CD14-positive monocyte (primary cell): ENCODE data around the gene G2E3. TPM values are rescaled to one million over a fixed set of nuclear protein-coding genes. Genes with fewer than 3 reads are reported as not detected.
A peak's percentile ranks its signal among the peaks of the same experiment; 100 is the strongest.

Experiments used
- DNase-seq, 3 donors: peaks; one replicate each; pipeline ENCODE4 v3.0.0-alpha.2; 2011 to 2022
- H2AFZ ChIP-seq: 2 replicates; pipeline ENCODE4 v1.6.0; 2012; ENCODE audit warnings: mild to moderate bottlenecking, low read depth, low read length, inconsistent platforms; ENCODE audit not compliant: insufficient read depth, poor library complexity, severe bottlenecking
- H3K27ac ChIP-seq, 2 donors: 1 replicate in 1 of 2; 2 replicates in 1 of 2; pipeline ENCODE4 v1.5.1; 2012 to 2013; ENCODE audit warnings: low read length in 2 of 2, control low read depth in 1 of 2, inconsistent platforms in 1 of 2, low read depth in 1 of 2, mild to moderate bottlenecking in 1 of 2
- H3K27me3 ChIP-seq, 2 donors: one replicate each; pipeline versions ENCODE4 v1.6.0 to v1.6.1; 2011 to 2013; ENCODE audit warnings: low read length in 2 of 2; ENCODE audit not compliant: control insufficient read depth in 2 of 2, insufficient read depth in 2 of 2
- H3K36me3 ChIP-seq, 2 donors: replicated peaks in 1 of 2; 1 replicate in 1 of 2; 2 replicates in 1 of 2; pipeline versions ENCODE4 v1.5.1 to v1.6.1; 2012 to 2013; ENCODE audit warnings: low read length in 2 of 2, control low read depth in 1 of 2, inconsistent platforms in 1 of 2, mild to moderate bottlenecking in 1 of 2; ENCODE audit not compliant: insufficient read depth in 2 of 2, control insufficient read depth in 1 of 2
- H3K4me1 ChIP-seq, 2 donors: 1 replicate in 1 of 2; 2 replicates in 1 of 2; pipeline versions ENCODE4 v1.5.1 to v1.6.1; 2012 to 2013; ENCODE audit warnings: low read length in 2 of 2, control low read depth in 1 of 2, inconsistent platforms in 1 of 2, mild to moderate bottlenecking in 1 of 2, moderate library complexity in 1 of 2; ENCODE audit not compliant: insufficient read depth in 2 of 2, control insufficient read depth in 1 of 2
- H3K4me2 ChIP-seq: replicated peaks from 2 replicates; pipeline ENCODE3; 2012; ENCODE audit warnings: low read length, moderate library complexity, mild to moderate bottlenecking; ENCODE audit not compliant: poor library complexity, severe bottlenecking; ENCODE audit errors: extremely low read depth
- H3K4me3 ChIP-seq, 3 experiments: fragments of 200-600 bp in 1 of 3; sonication (generic) in 1 of 3; replicated peaks in 1 of 3; 1 replicate in 2 of 3; 2 replicates in 1 of 3; pipeline ENCODE4 v1.5.1; 2011 to 2013; ENCODE audit warnings: low read length in 3 of 3, mild to moderate bottlenecking in 3 of 3, control low read depth in 2 of 3, low read depth in 2 of 3, inconsistent platforms in 1 of 3, moderate library complexity in 1 of 3
- H3K79me2 ChIP-seq: 2 replicates; pipeline ENCODE4 v1.6.0; 2012; ENCODE audit warnings: mild to moderate bottlenecking, control low read depth, inconsistent platforms, low read length, moderate library complexity; ENCODE audit not compliant: insufficient read depth
- H3K9ac ChIP-seq: 2 replicates; pipeline ENCODE4 v1.6.0; 2017; ENCODE audit warnings: low read length, mild to moderate bottlenecking; ENCODE audit not compliant: insufficient read depth, poor library complexity, severe bottlenecking
- H3K9me3 ChIP-seq, 2 donors: replicated peaks in 1 of 2; 1 replicate in 1 of 2; 2 replicates in 1 of 2; pipeline versions ENCODE4 v1.5.1 to v1.6.1; 2012 to 2013; ENCODE audit warnings: low read length in 2 of 2, control low read depth in 1 of 2; ENCODE audit not compliant: control insufficient read depth in 1 of 2, insufficient read depth in 1 of 2
- H4K20me1 ChIP-seq: 2 replicates; pipeline ENCODE4 v1.6.0; 2012; ENCODE audit warnings: mild to moderate bottlenecking, low read length, control low read depth, moderate library complexity; ENCODE audit not compliant: insufficient read depth
- H3K27ac Mint-ChIP-seq, 7 donors: one replicate each; pipeline ENCODE4 v1.8.0; 2020; ENCODE audit warnings: mild to moderate bottlenecking in 7 of 7, mixed read lengths in 7 of 7, moderate library complexity in 6 of 7, inconsistent platforms in 2 of 7
- H3K27me3 Mint-ChIP-seq, 3 donors: one replicate each; pipeline ENCODE4 v1.8.0; 2021 to 2022; ENCODE audit warnings: low read depth in 3 of 3, mild to moderate bottlenecking in 3 of 3, mixed read lengths in 3 of 3, moderate library complexity in 3 of 3, inconsistent platforms in 1 of 3
- H3K36me3 Mint-ChIP-seq, 2 donors: one replicate each; pipeline ENCODE4 v1.8.0; 2020; ENCODE audit warnings: mixed read lengths in 2 of 2, inconsistent platforms in 1 of 2, mild to moderate bottlenecking in 1 of 2
- H3K4me1 Mint-ChIP-seq: one replicate; pipeline ENCODE4 v1.8.0; 2020; ENCODE audit warnings: mild to moderate bottlenecking, mixed read lengths
- H3K4me3 Mint-ChIP-seq, 2 donors: one replicate each; pipeline ENCODE4 v1.8.0; 2020; ENCODE audit warnings: mild to moderate bottlenecking in 2 of 2, mixed read lengths in 2 of 2, moderate library complexity in 1 of 2
- H3K9me3 Mint-ChIP-seq, 7 donors: one replicate each; pipeline ENCODE4 v1.8.0; 2020 to 2022; ENCODE audit warnings: mixed read lengths in 7 of 7, mild to moderate bottlenecking in 6 of 7, moderate library complexity in 6 of 7, inconsistent platforms in 2 of 7
- CTCF ChIP-seq: fragments of 200-600 bp; IDR thresholded peaks from one replicate; pipeline ENCODE4 v1.8.0; 2022; ENCODE audit warnings: antibody characterized with exemption, mild to moderate bottlenecking
- WGBS: methylation state at CpG from one replicate; pipeline ENCODE4 v1.1.5; 2013; ENCODE audit warnings: missing lambda C conversion rate; ENCODE audit not compliant: insufficient coverage; 5-methylcytosine and 5-hydroxymethylcytosine counted together
- intact Hi-C, 2 donors: fragments of 100-400 bp; cut with micrococcal nuclease; formaldehyde crosslinking; loops; one replicate each; pipeline versions ENCODE4 v1.15.0 to v1.15.1; 2023
- polyA plus RNA-seq, 3 donors: library from polyadenylated mRNA; depleted of rRNA in 1 of 3; unstranded in 2 of 3; stranded (reverse) in 1 of 3; fragments of 300-500 nt in 2 of 3; fragments of >200 nt in 1 of 3; fragmentation: Illumina TruSeq in 2 of 3; gene quantifications; 1 replicate in 2 of 3; 2 replicates in 1 of 3; pipeline ENCODE4 v1.2.3, GENCODE V29; 2012 to 2021

G2E3 gene
- polyA plus RNA-seq, 3 donors = 5.6 to 12.1 (median 5.6) TPM

- H2AFZ ChIP-seq = no peak overlapping the region
- peak; percentile 59 to 79 (median 69) for DNase-seq
- Mint-ChIP-seq H3K4me3 (peak overlapping the region; percentile 4 to 54), H3K9me3 (no peaks in the 10 kb centered on the region), H3K27me3 (no peaks in the 10 kb centered on the region), H3K36me3 (peaks cover 11 to 14% of the 10 kb centered on the region in 2 donors), H3K27ac (peak overlapping the region; percentile 71 to 99 (median 98)), H3K4me1 (peaks cover 33% of the 10 kb centered on the region)
- H3K9me3 ChIP-seq = no peaks in the 10 kb centered on the region
- H3K27me3 ChIP-seq = no peaks in the 10 kb centered on the region
- H3K9ac ChIP-seq = no peak overlapping the region
- intact Hi-C loops = no loop called here
- peak overlapping the region; percentile 8 for H3K4me2 ChIP-seq
- H3K36me3 ChIP-seq = peaks cover 15 to 25% of the 10 kb centered on the region in 2 donors
- H4K20me1 ChIP-seq = no peaks in the 10 kb centered on the region
- H3K4me3 ChIP-seq = peak overlapping the region in 1 of 3 experiments; percentile 97
- WGBS = no CpG with 5 or more reads among the region's 1 CpG
- no peak for TF ChIP-seq CTCF
- peak overlapping the region; percentile 63 to 99 for H3K27ac ChIP-seq
- H3K4me1 ChIP-seq = peaks cover 25 to 42% of the 10 kb centered on the region in 2 donors
- H3K79me2 ChIP-seq = peaks cover 31% of the 10 kb centered on the region
These were observed 61.2 kb downstream of the G2E3 start for GRCh38 chr14:30620178-30620577.

- Histone ChIP-seq H3K27me3 (no peaks in the 10 kb centered on the region), H3K4me3 (peak overlapping the region; percentile 86 to 99 (median 97)), H3K9ac (peak overlapping the region; percentile 86), H3K9me3 (no peaks in the 10 kb centered on the region), H4K20me1 (peaks cover 9% of the 10 kb centered on the region), H3K36me3 (peaks cover 10 to 16% of the 10 kb centered on the region in 2 donors), H2AFZ (peak overlapping the region; percentile 88), H3K4me1 (peaks cover 28 to 42% of the 10 kb centered on the region in 2 donors), H3K4me2 (peak overlapping the region; percentile 86), H3K27ac (peak overlapping the region; percentile 92 to 99), H3K79me2 (peaks cover 43% of the 10 kb centered on the region)
- H3K9me3 Mint-ChIP-seq = no peaks in the 10 kb centered on the region
- peaks cover 5 to 7% of the 10 kb centered on the region in 2 donors for H3K36me3 Mint-ChIP-seq
- peak overlapping the region; percentile 89 to 100 for H3K4me3 Mint-ChIP-seq
- DNase-seq = peak; percentile 30 to 61 (median 43)
- H3K27me3 Mint-ChIP-seq = no peaks in the 10 kb centered on the region
- WGBS = 19% methylated on average over 3 of the region's 17 CpGs
- TF ChIP-seq CTCF = no peak
- H3K27ac Mint-ChIP-seq = peak overlapping the region; percentile 96 to 99 (median 98)
- intact Hi-C loops = no loop called here
- H3K4me1 Mint-ChIP-seq = peaks cover 33% of the 10 kb centered on the region
These were observed 62.5 kb downstream of the G2E3 start for GRCh38 chr14:30621354-30621939.
